T-helper 17 cell (primary cell): ENCODE results near the gene PARD3. TPM values are rescaled to one million over a fixed set of nuclear protein-coding genes. Genes with fewer than 3 reads are reported as not detected.

Source experiments
- ATAC-seq: fragments of 150-1000 bp; cut with Tn5 transposase; 2 replicates; pipeline ENCODE4 v1.10.0; 2021; ENCODE audit warnings: mild to moderate bottlenecking, moderate library complexity
- DNase-seq, 3 donors: peaks; one replicate each; pipeline versions ENCODE4 v3.0.0 to v3.0.0-alpha.2; 2020 to 2021
- H3K9me3 ChIP-seq: one replicate; pipeline ENCODE4 v1.7.0; 2013; ENCODE audit warnings: low read length, mild to moderate bottlenecking; ENCODE audit not compliant: control insufficient read depth, poor library complexity, severe bottlenecking
- H3K27ac Mint-ChIP-seq: one replicate; pipeline ENCODE4 v1.8.0; 2022; ENCODE audit warnings: mild to moderate bottlenecking, moderate library complexity, mixed read lengths
- H3K27me3 Mint-ChIP-seq: one replicate; pipeline ENCODE4 v1.8.0; 2022; ENCODE audit warnings: mixed read lengths
- H3K36me3 Mint-ChIP-seq: one replicate; pipeline ENCODE4 v1.8.0; 2022; ENCODE audit warnings: low read depth, mixed read lengths
- H3K4me1 Mint-ChIP-seq: one replicate; pipeline ENCODE4 v1.8.0; 2022; ENCODE audit warnings: mild to moderate bottlenecking, mixed read lengths
- H3K4me3 Mint-ChIP-seq: one replicate; pipeline ENCODE4 v1.8.0; 2022; ENCODE audit warnings: mild to moderate bottlenecking, moderate library complexity, mixed read lengths
- total RNA-seq, 4 donors: library from RNA in 2 of 4; stranded (reverse) in 2 of 4; gene quantifications; one replicate each; pipeline ENCODE4 v1.2.3 and lab custom pipeline; 2022 to 2026

The PARD3 gene
- total RNA-seq, 2 donors from 2014 or later = 0.32 to 8.2 TPM

DNA sequence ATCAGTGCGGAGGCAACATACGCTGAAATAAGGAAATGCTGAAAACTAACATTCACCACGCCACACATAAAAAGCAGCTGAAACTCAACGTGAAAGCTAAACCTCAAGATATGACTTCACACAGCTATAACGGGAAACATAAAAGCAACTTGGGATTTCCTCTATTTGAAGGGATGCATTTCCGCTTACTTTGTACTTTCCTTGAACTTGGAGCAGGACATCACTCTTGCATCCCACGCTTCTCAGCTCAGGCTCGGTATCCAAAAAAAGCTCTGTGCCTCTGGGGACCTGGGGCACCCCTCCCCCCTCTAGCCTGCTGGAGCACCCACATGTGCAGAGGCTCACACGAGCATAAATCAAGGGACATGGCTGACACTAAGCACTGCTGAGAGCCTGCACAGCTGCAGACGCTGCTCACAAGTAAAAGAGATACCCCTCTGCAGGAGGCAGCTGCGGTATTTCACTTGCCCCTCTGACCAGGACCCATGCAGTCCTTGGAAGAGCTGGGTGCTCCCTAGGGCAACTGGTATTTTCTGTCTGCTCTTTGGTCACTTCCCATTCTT is 34.2 kb downstream of the PARD3 start:
- Mint-ChIP-seq H3K27ac (no peak overlapping the region), H3K4me3 (no peak overlapping the region), H3K4me1 (peaks cover 5% of the 10 kb centered on the region), H3K36me3 (no peaks in the 10 kb centered on the region), H3K27me3 (peaks cover 36% of the 10 kb centered on the region)
- no peak for DNase-seq
- H3K9me3 ChIP-seq = no peaks in the 10 kb centered on the region
- no peak for ATAC-seq

- DNase-seq (no peak), ATAC-seq (no peak)
- no peak overlapping the region for H3K27ac Mint-ChIP-seq
- H3K4me1 Mint-ChIP-seq = peaks cover 5% of the 10 kb centered on the region
- H3K27me3 Mint-ChIP-seq = peaks cover 43% of the 10 kb centered on the region
- no peak overlapping the region for H3K4me3 Mint-ChIP-seq
- H3K36me3 Mint-ChIP-seq = no peaks in the 10 kb centered on the region
- H3K9me3 ChIP-seq = no peaks in the 10 kb centered on the region
These were observed 36.9 kb downstream of the PARD3 start for GRCh38 chr10:34778237-34778636.

DNA sequence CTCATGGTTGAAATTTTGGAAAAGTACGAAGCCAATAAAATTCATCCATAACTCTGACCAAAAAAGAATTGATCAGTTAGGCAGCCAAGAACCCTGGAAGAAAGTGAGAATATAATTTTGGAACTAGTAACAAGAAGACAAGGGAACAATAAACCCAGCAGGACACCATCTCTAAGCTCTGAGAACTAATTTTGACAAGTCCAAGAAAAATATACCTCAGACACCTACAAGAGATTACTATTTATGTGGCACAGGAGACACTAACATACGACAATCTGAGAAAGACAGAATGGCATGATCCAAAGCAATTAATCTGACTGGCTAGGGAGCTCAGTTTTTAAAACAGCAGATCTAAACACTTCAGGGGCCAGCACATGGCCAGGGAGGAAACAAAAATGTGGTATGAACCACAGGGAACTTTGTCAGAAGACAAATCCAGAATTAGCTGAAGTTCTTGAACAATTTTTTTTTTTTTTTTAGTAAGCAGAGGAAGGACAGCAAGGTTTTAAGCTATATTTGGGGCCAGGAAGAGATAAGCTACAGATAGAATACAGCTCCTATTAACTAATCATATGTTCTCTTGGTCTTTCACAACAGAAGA is 38.9 kb downstream of the PARD3 start:
- H3K36me3 Mint-ChIP-seq = no peaks in the 10 kb centered on the region
- peaks cover 4% of the 10 kb centered on the region for H3K4me1 Mint-ChIP-seq
- DNase-seq = no peak
- ATAC-seq = no peak
- H3K4me3 Mint-ChIP-seq = no peak overlapping the region
- peaks cover 36% of the 10 kb centered on the region for H3K27me3 Mint-ChIP-seq
- H3K9me3 ChIP-seq = no peaks in the 10 kb centered on the region
- H3K27ac Mint-ChIP-seq = no peak overlapping the region

DNA sequence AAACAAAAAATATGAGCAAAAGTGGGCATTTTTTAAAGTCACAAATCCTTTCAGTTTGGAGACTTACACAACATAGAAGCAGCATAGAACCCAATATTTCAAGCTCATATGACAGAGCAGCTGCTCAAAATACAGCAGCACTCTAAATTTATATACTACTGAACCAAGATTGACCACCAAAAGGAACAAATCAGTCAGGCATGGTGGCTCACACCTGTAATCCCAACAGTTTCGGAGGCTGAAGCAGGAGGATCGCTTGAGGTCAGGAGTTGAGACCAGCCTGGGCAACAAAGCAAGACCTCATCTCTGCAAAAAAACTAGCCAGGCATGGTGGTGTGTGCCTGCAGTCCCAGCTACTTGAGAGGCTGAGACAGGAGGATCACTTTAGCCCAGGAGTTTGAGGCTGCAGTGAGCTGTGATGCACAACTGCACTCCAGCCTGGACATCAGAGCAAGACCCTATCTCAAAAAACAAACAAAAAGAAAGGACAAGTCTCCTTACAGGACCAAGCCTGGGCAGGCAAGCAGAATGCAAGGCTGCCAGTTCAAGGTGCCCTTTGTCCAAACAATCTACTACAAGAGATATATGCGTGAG is 40.0 kb downstream of the PARD3 start:
- Mint-ChIP-seq H3K36me3 (no peaks in the 10 kb centered on the region), H3K4me1 (no peaks in the 10 kb centered on the region), H3K27me3 (peaks cover 35% of the 10 kb centered on the region), H3K4me3 (no peak overlapping the region), H3K27ac (no peak overlapping the region)
- DNase-seq = no peak
- H3K9me3 ChIP-seq = no peaks in the 10 kb centered on the region
- no peak for ATAC-seq

DNA sequence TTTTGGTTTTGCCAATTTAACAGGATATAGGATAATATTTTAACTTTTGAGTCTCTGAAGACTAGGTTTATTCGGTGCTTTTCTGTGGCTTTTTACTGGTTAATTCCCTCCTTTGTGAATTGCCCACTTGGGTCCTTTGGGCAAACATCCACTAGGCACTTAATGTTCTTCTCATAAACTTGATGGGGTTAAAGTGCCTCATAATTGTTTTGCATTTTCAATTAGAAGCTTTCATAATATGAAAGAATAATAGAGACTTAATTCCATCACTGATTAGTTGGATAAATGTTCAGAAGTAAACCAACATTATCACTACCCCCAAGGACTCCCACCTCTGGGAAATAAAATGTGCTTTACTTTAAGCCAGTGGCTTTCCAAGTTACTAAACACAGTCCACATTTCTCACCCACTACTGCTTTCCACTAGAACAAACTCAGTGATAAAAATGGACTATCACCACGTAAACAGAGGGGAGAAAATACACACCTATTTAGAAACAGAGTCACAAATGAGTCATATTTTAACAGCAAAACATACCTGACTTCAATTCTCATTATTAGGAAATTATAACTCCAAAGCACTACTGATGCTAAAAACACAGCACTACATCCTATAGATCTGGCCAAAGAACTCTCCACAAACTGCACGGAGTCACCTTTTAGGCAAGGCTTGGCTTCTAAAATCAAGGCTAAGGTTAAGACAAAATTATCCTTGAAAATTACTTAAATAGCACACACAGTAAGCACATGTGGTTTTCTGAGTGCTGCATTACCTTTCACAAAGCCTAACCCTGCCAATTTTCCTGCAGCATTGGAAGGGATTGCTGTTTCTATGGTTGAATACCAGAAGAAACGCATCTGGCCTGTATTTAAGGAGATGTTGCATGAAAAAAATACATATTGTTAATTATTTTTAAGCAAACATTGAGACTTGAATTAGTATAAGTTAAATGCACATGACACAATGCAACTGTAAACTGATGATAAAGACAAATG is 41.2 kb downstream of the PARD3 start:
- Mint-ChIP-seq H3K36me3 (no peaks in the 10 kb centered on the region), H3K27me3 (peaks cover 40% of the 10 kb centered on the region), H3K4me1 (no peaks in the 10 kb centered on the region), H3K4me3 (no peak overlapping the region), H3K27ac (no peak overlapping the region)
- no peak for ATAC-seq
- no peak for DNase-seq
- H3K9me3 ChIP-seq = no peaks in the 10 kb centered on the region

DNA sequence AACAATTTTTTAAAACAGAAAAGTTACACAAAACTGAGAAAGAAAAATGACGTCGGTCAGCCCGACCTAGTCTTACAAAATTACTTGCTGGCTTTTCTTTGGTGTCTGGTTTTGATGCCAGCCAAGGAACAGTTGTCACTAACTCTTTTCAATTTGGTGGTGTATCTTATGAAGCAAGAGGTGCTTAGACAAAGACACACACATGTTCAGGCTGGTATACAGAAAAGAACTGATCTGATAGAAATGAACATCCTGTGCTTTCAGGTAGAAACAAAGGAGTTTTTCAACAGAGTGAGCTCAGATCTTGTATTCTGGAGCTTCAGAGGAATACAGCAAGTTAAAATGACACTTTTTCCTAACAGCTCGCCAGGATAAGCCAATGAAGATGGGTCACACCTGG is 43.6 kb downstream of the PARD3 start:
- no peak for DNase-seq

GRCh38 chr10:34771106-34771505 is 44.0 kb downstream of the PARD3 start:
- Mint-ChIP-seq H3K36me3 (no peaks in the 10 kb centered on the region), H3K4me3 (no peak overlapping the region), H3K27me3 (peaks cover 40% of the 10 kb centered on the region), H3K27ac (no peak overlapping the region), H3K4me1 (no peaks in the 10 kb centered on the region)
- H3K9me3 ChIP-seq = no peaks in the 10 kb centered on the region
- no peak for ATAC-seq
- DNase-seq = no peak

More for the DNA sequence above, 43.6 kb downstream of the PARD3 start:
- no peak overlapping the region for H3K27ac Mint-ChIP-seq
- H3K4me3 Mint-ChIP-seq = no peak overlapping the region
- H3K27me3 Mint-ChIP-seq = peaks cover 40% of the 10 kb centered on the region
- no peaks in the 10 kb centered on the region for H3K36me3 Mint-ChIP-seq
- no peak for ATAC-seq
- no peaks in the 10 kb centered on the region for H3K4me1 Mint-ChIP-seq
- no peaks in the 10 kb centered on the region for H3K9me3 ChIP-seq

GRCh38 chr10:34769899-34770298 is 45.2 kb downstream of the PARD3 start:
- Mint-ChIP-seq H3K4me1 (no peaks in the 10 kb centered on the region), H3K27me3 (peaks cover 41% of the 10 kb centered on the region), H3K36me3 (no peaks in the 10 kb centered on the region), H3K4me3 (no peak overlapping the region), H3K27ac (no peak overlapping the region)
- no peaks in the 10 kb centered on the region for H3K9me3 ChIP-seq
- DNase-seq (no peak), ATAC-seq (no peak)

- no peaks in the 10 kb centered on the region for H3K4me1 Mint-ChIP-seq
- no peak overlapping the region for H3K27ac Mint-ChIP-seq
- DNase-seq (no peak), ATAC-seq (no peak)
- H3K36me3 Mint-ChIP-seq = no peaks in the 10 kb centered on the region
- H3K4me3 Mint-ChIP-seq = no peak overlapping the region
- H3K27me3 Mint-ChIP-seq = peaks cover 44% of the 10 kb centered on the region
- H3K9me3 ChIP-seq = no peaks in the 10 kb centered on the region
These were observed 46.1 kb downstream of the PARD3 start for GRCh38 chr10:34768972-34769330.

DNA sequence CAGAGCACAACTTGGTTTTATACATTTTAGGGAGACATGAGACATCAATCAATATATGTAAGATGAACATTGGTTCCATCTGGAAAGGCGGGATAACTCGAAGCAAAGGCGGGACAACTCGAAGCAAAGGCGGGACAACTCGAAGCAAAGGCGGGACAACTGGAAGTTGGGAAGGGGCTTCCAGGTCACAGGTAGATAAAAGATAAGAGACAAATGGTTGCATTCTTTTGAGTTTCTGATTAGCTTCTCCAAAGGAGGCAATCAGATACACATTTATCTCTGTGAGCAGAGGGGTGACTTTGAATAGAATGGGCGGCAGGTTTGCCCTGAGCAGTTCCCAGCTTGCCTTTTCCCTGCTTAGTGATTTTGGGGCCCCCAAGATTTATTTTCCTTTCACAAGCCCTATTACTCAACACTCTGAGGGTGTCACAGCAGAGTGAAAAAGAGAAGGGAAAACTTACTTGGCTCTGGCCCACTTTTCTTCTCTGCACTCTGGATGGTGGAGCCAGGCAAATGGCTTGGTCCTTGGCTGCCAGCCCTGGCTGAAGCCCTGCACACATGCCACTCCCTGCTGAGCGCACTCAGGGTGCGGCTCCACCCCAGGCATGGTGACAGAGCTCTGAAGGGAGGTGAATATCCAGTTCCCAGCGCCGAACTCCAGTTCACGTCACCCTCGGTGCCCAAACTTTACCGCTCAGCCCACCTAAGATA is 46.7 kb downstream of the PARD3 start:
- H3K4me1 Mint-ChIP-seq = no peaks in the 10 kb centered on the region
- peaks cover 44% of the 10 kb centered on the region for H3K27me3 Mint-ChIP-seq
- no peak overlapping the region for H3K27ac Mint-ChIP-seq
- H3K4me3 Mint-ChIP-seq = no peak overlapping the region
- H3K9me3 ChIP-seq = no peaks in the 10 kb centered on the region
- no peaks in the 10 kb centered on the region for H3K36me3 Mint-ChIP-seq
- ATAC-seq (no peak), DNase-seq (no peak)

DNA sequence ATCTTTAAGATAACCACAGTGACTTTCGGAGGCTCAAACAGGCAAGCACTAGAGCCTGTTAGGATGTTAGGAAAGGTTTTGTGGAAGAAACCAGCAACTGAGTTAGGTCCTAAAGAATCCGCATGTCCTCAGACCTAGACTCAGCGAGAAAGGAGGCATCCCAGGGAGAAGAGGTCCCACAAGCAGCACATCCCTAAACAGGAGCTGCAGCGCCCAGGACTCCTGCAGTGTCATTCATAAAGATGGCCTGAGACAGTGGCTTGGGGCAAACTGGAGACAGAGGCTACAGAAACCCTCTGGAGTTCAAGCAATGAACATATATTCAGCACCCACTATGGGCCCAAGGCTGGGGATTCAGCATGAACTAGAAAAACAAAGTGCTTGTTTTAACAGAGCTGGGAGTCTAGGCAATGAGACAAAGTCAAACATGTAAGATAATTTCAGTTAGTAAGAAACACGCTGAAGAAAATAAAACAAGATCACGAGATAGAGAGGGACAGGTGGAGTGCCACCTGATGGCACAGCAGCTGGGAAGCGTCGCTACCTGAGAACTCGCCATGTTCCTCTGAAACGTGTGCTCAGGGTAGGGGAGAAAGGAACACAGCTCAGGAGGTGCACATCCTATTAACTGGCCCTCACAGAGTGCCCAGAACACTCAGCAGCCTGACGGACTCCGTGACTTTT is 48.1 kb downstream of the PARD3 start:
- no peaks in the 10 kb centered on the region for H3K9me3 ChIP-seq
- ATAC-seq (no peak), DNase-seq (no peak)
- Mint-ChIP-seq H3K36me3 (no peaks in the 10 kb centered on the region), H3K4me1 (no peaks in the 10 kb centered on the region), H3K27me3 (peaks cover 54% of the 10 kb centered on the region), H3K4me3 (no peak overlapping the region), H3K27ac (no peak overlapping the region)

DNA sequence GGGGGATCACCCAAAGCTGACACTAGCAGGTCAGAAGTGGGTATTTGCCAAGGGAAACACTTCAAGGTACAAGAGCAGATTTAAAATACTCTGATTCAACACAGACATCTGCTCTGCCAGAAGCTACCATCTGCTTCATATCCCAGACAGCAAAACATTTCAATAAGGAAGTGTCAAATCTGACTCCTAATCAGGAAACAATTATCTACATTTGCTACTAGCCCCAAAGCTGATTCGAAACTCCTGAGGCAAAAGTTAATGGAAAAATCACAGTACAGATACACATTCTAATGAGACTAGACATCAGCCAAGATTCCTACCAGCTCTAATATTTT is 48.9 kb downstream of the PARD3 start:
- Mint-ChIP-seq H3K27me3 (peaks cover 51% of the 10 kb centered on the region), H3K4me3 (no peak overlapping the region), H3K27ac (no peak overlapping the region), H3K36me3 (no peaks in the 10 kb centered on the region), H3K4me1 (no peaks in the 10 kb centered on the region)
- DNase-seq = no peak
- no peak for ATAC-seq
- no peaks in the 10 kb centered on the region for H3K9me3 ChIP-seq
